ENCODE data around the gene FLNC. TPM values are rescaled to one million over a fixed set of nuclear protein-coding genes. Genes with fewer than 3 reads are reported as not detected.

The FLNC gene
- polyA plus RNA-seq, 2 of the 4 experiments (the other 2 are of a cell fraction): 0.43 to 3.4 TPM

GRCh38 chr7:128792471-128793180, 37.6 kb upstream of the FLNC start:
- Histone ChIP-seq H3K4me1 (0 out of 3 replicates have a peak, but pooled peaks cover 9% of the 10 kb centered on the region), H3K4me3 (no peak overlapping the region), H3K9me3 (no peaks in the 10 kb centered on the region), H3K27ac (no peak overlapping the region), H3K4me2 (peak overlapping the region; percentile 91; the same call in 2 of the 3 replicates)
- POLR2A ChIA-PET: no interaction called here
- TF ChIP-seq RAD21 (conservative IDR thresholded peaks at IDR 0.05 in 1 of 2, IDR thresholded peaks at IDR 0.05 in 1 of 2) (no peak), HDAC2 (IDR thresholded peaks at IDR 0.05) (no peak), NR3C1 (IDR thresholded peaks at IDR 0.05) (no peak), HOXB5 (CRISPR knock-in tag; IDR thresholded peaks at IDR 0.05) (no peak), MAZ (IDR thresholded peaks at IDR 0.05; ENCODE audit: borderline replicate concordance, low read depth, low read length) (no peak), NFE2L2 (conservative IDR thresholded peaks at IDR 0.05; ENCODE audit: low read length) (no peak), GATA3 (IDR thresholded peaks at IDR 0.05; ENCODE audit: borderline replicate concordance) (no peak), HMGXB4 (CRISPR knock-in tag; IDR thresholded peaks at IDR 0.05; ENCODE audit: borderline replicate concordance) (no peak), RARB (CRISPR knock-in tag; IDR thresholded peaks at IDR 0.05) (no peak), RCOR1 (IDR thresholded peaks at IDR 0.05; ENCODE audit: low read depth, low read length) (no peak)
- no peak for ATAC-seq
- 79% methylated on average over 8 of the region's 10 CpGs for WGBS (ENCODE audit: missing lambda C conversion rate)
- FAIRE-seq: no peak
- DNase-seq (ENCODE audit: low read depth in 1 of 2, low spot score in 1 of 2): no peak
- CTCF ChIA-PET: interaction anchor here (0.8 to 1.8 kb wide), 3 partner anchors 54 to 91 kb away, joined by 3 to 7 read pairs (median 3); partner anchors contain the start of gene CALU

- Histone ChIP-seq H3K9me3 (no peaks in the 10 kb centered on the region), H3K4me3 (no peak overlapping the region), H3K4me2 (no peak overlapping the region), H3K4me1 (0 out of 3 replicates have a peak, but pooled peaks cover 9% of the 10 kb centered on the region), H3K27ac (no peak overlapping the region)
- ChIA-PET POLR2A (no interaction called here), CTCF (interaction anchor here (2.6 kb wide), 1 partner anchor 13 kb away, joined by 8 read pairs; no protein-coding TSS in a partner anchor)
- TF ChIP-seq PBX3 (IDR thresholded peaks at IDR 0.05): no peak
- no peak for TF ChIP-seq TP53 (CRISPR knock-in tag; IDR thresholded peaks at IDR 0.05)
- no peak for TF ChIP-seq JUNB (IDR thresholded peaks at IDR 0.05)
- TF ChIP-seq RNF2 (IDR thresholded peaks at IDR 0.05; ENCODE audit: borderline replicate concordance, low read depth): no peak
- no peak for TF ChIP-seq RFX5 (IDR thresholded peaks at IDR 0.05)
- no peak for TF ChIP-seq ELK1 (IDR thresholded peaks at IDR 0.05; ENCODE audit: low read depth, low read length)
- FAIRE-seq: no peak
- whole genome bisulfite sequencing (ENCODE audit: missing lambda C conversion rate): 89% methylated on average over 5 of the region's 5 CpGs
- no peak for DNase-seq (ENCODE audit: low read depth in 1 of 2, low spot score in 1 of 2)
- no peak for ATAC-seq
These were observed 37.0 kb upstream of the FLNC start for GRCh38 chr7:128793181-128793547.

GRCh38 chr7:128794020-128794419, 36.2 kb upstream of the FLNC start:
- 0 out of 3 replicates have a peak, but pooled peaks cover 9% of the 10 kb centered on the region for H3K4me1 ChIP-seq
- FAIRE-seq: no peak
- DNase-seq (ENCODE audit: low read depth in 1 of 2, low spot score in 1 of 2): peak in 1 of 2 experiments; percentile 22
- no peak for ATAC-seq
- no peak overlapping the region for H3K4me3 ChIP-seq
- WGBS (ENCODE audit: missing lambda C conversion rate): 57% methylated on average over 2 of the region's 3 CpGs
- ChIA-PET POLR2A (no interaction called here), CTCF (interaction anchor here (1.0 to 2.6 kb wide), 4 partner anchors 12 to 90 kb away, joined by 4 to 8 read pairs (median 6); partner anchors contain the start of gene ATP6V1F)
- no peak overlapping the region for H3K4me2 ChIP-seq
- H3K9me3 ChIP-seq: no peaks in the 10 kb centered on the region
- H3K27ac ChIP-seq: no peak overlapping the region
- TF ChIP-seq ELK1 (IDR thresholded peaks at IDR 0.05; ENCODE audit: low read depth, low read length) (no peak), RFX5 (IDR thresholded peaks at IDR 0.05) (no peak), HOXA7 (CRISPR knock-in tag; IDR thresholded peaks at IDR 0.05) (no peak), MYC (IDR thresholded peaks at IDR 0.05; ENCODE audit: borderline replicate concordance, low read length) (no peak), HDAC2 (IDR thresholded peaks at IDR 0.05) (no peak), ZNF302 (CRISPR knock-in tag; IDR thresholded peaks at IDR 0.05) (no peak), HES2 (IDR thresholded peaks at IDR 0.05) (no peak), EHF (CRISPR knock-in tag; IDR thresholded peaks at IDR 0.05) (no peak), REST (IDR thresholded peaks at IDR 0.05) (no peak), SMC3 (IDR thresholded peaks at IDR 0.05) (peak; percentile 40), ZSCAN20 (CRISPR knock-in tag; IDR thresholded peaks at IDR 0.05) (no peak)
